ENCODE results near the gene SLC38A2. TPM values are rescaled to one million over a fixed set of nuclear protein-coding genes. Genes with fewer than 3 reads are reported as not detected.

The SLC38A2 gene
- total RNA-seq, 1 experiment from 2014 or later: 453 TPM

DNA sequence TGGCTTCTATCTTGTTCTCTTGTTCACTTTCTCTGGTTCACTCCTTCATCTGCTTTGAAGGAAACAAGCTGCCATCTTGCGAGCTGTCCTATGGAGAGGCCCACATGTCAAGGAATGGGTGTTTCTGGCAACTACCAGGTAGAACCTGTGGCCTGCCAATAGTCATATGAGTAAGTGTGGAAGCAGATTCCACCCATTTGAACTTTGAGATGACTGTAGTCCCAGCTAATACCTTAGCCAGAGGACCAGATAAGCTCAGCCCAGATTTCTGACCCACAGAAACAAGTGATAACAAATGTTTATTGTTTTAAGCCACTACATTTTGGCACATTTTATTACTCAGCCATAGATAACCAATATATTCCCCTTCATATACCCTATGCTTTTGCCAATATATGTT is 4.0 kb upstream of the SLC38A2 start:
- Mint-ChIP-seq H3K27me3 (ENCODE audit: low read depth) (peaks cover 6% of the 10 kb centered on the region), H3K27ac (no peak overlapping the region), H3K9me3 (peaks cover 6 to 14% of the 10 kb centered on the region in 2 experiments; a peak in 4 of 5 replicates), H3K36me3 (ENCODE audit: insufficient read depth in 1 of 3, low read depth in 3 of 3) (peaks cover 7 to 14% (median 10%) of the 10 kb centered on the region in 3 experiments), H3K4me3 (no peak overlapping the region), H3K4me1 (peaks cover 36 to 51% of the 10 kb centered on the region in 2 experiments)
- Histone ChIP-seq H2BK15ac (ENCODE audit: low read depth, low read length) (no peak overlapping the region), H3K79me1 (ENCODE audit: insufficient read depth, low read depth, low read length, poor library complexity, severe bottlenecking) (no peaks in the 10 kb centered on the region), H4K91ac (ENCODE audit: insufficient read length, low read depth, low read length) (no peak overlapping the region), H3K9ac (ENCODE audit: extremely low read depth, insufficient read length, low read length) (no peak overlapping the region), H2AFZ (ENCODE audit: low read length) (no peak overlapping the region), H4K20me1 (ENCODE audit: control insufficient read depth, insufficient read depth, insufficient read length) (no peaks in the 10 kb centered on the region), H3K79me2 (ENCODE audit: insufficient read depth, low read length) (peaks cover 7% of the 10 kb centered on the region; the same call in 1 of the 2 replicates), H3K27ac (ENCODE audit: insufficient read length, low read depth, low read length) (no peak overlapping the region), H2BK5ac (ENCODE audit: insufficient read length, low read length) (no peak overlapping the region), H3K14ac (ENCODE audit: insufficient read depth, low read length) (no peak overlapping the region), H3K23ac (ENCODE audit: insufficient read length, low read depth, low read length) (no peak overlapping the region), H4K8ac (replicated peaks; ENCODE audit: insufficient read length, low read depth, low read length) (no peak overlapping the region), H2BK20ac (ENCODE audit: low read depth, low read length, poor library complexity, severe bottlenecking) (no peak overlapping the region), H3K4me1 (ENCODE audit: insufficient read depth, low read length) (no peaks in the 10 kb centered on the region; the same call in 1 of the 2 replicates), H3T11ph (ENCODE audit: low read length) (no peak overlapping the region), H3K9me3 (ENCODE audit: control insufficient read depth, low read depth, low read length) (no peaks in the 10 kb centered on the region), H3K18ac (ENCODE audit: insufficient read length, low read depth, low read length) (no peak overlapping the region), H3K23me2 (ENCODE audit: insufficient read length, low read depth, low read length, poor library complexity, severe bottlenecking) (peaks cover 10% of the 10 kb centered on the region), H3K56ac (ENCODE audit: insufficient read length, low read depth, low read length) (no peak overlapping the region), H2BK12ac (ENCODE audit: insufficient read length, low read depth, low read length) (no peak overlapping the region), H2BK120ac (ENCODE audit: low read depth, low read length, poor library complexity, severe bottlenecking) (no peak overlapping the region), H3K4ac (ENCODE audit: low read depth, low read length) (no peak overlapping the region), H3K4me2 (ENCODE audit: insufficient read depth, insufficient read length, low read length) (no peak overlapping the region), H4K5ac (ENCODE audit: insufficient read length, low read depth, low read length) (no peak overlapping the region), H2AK5ac (ENCODE audit: insufficient read length, low read length) (no peak overlapping the region), H3K27me3 (ENCODE audit: insufficient read depth, low read length) (no peaks in the 10 kb centered on the region)
- WGBS (ENCODE audit: extremely low coverage, insufficient read length, low lambda C conversion rate): no CpG with 5 or more reads among the region's 1 CpG
- no peak for DNase-seq
- TF ChIP-seq, protein P1, sequence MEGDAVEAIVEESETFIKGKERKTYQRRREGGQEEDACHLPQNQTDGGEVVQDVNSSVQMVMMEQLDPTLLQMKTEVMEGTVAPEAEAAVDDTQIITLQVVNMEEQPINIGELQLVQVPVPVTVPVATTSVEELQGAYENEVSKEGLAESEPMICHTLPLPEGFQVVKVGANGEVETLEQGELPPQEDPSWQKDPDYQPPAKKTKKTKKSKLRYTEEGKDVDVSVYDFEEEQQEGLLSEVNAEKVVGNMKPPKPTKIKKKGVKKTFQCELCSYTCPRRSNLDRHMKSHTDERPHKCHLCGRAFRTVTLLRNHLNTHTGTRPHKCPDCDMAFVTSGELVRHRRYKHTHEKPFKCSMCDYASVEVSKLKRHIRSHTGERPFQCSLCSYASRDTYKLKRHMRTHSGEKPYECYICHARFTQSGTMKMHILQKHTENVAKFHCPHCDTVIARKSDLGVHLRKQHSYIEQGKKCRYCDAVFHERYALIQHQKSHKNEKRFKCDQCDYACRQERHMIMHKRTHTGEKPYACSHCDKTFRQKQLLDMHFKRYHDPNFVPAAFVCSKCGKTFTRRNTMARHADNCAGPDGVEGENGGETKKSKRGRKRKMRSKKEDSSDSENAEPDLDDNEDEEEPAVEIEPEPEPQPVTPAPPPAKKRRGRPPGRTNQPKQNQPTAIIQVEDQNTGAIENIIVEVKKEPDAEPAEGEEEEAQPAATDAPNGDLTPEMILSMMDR (conservative IDR thresholded peaks at IDR 0.05): no peak
